ENCODE data around the gene SV2C. TPM values are rescaled to one million over a fixed set of nuclear protein-coding genes. Genes with fewer than 3 reads are reported as not detected.
"Not testable (repeated sequence)": the region's sequence is repeated elsewhere in the genome, so short reads cannot be mapped to it uniquely, and the experiment has no call there.

The SV2C gene
- total RNA-seq, 2 experiments from 2014 or later: 0.02 to 0.10 TPM

GRCh38 chr5:76326577-76327302 is 243.6 kb downstream of the SV2C start:
- intact Hi-C loops (cut with micrococcal nuclease): loop anchor here (1.0 to 5.0 kb wide), 2 partner anchors 56 to 146 kb away; no protein-coding TSS in a partner anchor
- peaks cover 61% of the 10 kb centered on the region for H3K4me1 Mint-ChIP-seq (ENCODE audit: low read depth)
- H3K27me3 Mint-ChIP-seq: no peaks in the 10 kb centered on the region
- ChIA-PET POLR2A (interaction anchor here (1.3 kb wide), 1 partner anchor 221 kb away, joined by 5 read pairs; no protein-coding TSS in a partner anchor), CTCF (interaction anchor here (0.8 to 1.9 kb wide), 7 partner anchors 11 to 256 kb away, joined by 3 to 8 read pairs (median 4); no protein-coding TSS in a partner anchor)
- no peaks in the 10 kb centered on the region for H3K36me3 Mint-ChIP-seq
- peaks cover 14% of the 10 kb centered on the region for H3K9me3 Mint-ChIP-seq
- no peak for DNase-seq
- H3K27ac Mint-ChIP-seq: peak overlapping the region; percentile 86
- no peak overlapping the region for H3K4me3 Mint-ChIP-seq

DNA sequence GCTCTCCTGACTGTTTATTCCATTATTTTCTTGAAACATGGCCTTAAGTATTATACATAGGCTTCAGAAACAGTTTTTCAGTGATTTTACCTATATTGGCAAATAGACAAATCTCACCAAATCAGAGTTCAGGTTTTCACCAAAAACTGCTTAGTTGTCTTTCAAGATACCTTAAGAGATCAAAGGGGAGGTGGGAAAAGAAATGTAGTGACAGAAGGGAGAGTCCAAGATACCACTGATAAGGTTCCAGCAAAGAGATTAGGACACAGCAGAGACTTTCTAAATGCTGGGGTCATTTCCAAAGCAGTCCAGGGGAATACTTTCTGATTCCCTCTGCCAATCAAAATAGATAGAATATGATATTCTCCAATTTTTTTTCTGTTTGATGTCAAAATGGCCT is 246.2 kb downstream of the SV2C start:
- CTCF ChIA-PET: no interaction called here
- Mint-ChIP-seq H3K27me3 (no peaks in the 10 kb centered on the region), H3K4me3 (no peak overlapping the region), H3K27ac (no peak overlapping the region), H3K36me3 (no peaks in the 10 kb centered on the region), H3K9me3 (no peaks in the 10 kb centered on the region), H3K4me1 (ENCODE audit: low read depth) (peaks cover 78% of the 10 kb centered on the region)
- DNase-seq: no peak
- intact Hi-C loops (cut with micrococcal nuclease): loop anchor here (5.0 kb wide), 1 partner anchor 143 kb away; no protein-coding TSS in a partner anchor
- POLR2A ChIA-PET: interaction anchor here (0.6 kb wide), 1 partner anchor 286 kb away, joined by 5 read pairs; no protein-coding TSS in a partner anchor

DNA sequence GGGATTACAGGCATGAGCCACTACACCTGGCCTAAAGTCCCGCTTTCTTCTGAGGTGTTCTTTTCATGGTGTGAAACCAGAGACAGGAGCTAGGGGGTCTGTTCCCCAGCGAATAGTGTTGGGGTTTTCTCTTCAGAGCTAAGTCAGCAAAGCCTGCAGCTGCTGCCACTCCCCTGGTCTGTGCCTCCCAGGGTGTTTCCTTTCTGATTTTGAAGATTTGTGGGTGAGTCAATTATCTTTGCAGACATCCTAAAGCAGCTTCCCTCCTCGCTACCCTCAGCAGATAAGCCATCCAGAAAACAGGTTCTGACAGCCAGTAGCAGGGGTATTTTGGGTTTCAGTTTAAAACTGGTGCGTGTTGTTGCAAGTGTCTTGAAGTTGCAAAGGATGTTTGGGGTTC is 247.9 kb downstream of the SV2C start:
- CTCF ChIA-PET: interaction anchor here (0.6 to 1.6 kb wide), 4 partner anchors 22 to 1391 kb away, joined by 3 to 5 read pairs (median 4); partner anchors contain the start of gene IQGAP2
- H3K27ac Mint-ChIP-seq: peak overlapping the region; percentile 55
- DNase-seq: peak; percentile 58
- H3K36me3 Mint-ChIP-seq: no peaks in the 10 kb centered on the region
- POLR2A ChIA-PET: interaction anchor here (0.6 to 1.1 kb wide), 3 partner anchors 77 to 216 kb away, joined by 3 to 4 read pairs (median 3); no protein-coding TSS in a partner anchor
- peaks cover 65% of the 10 kb centered on the region for H3K4me1 Mint-ChIP-seq (ENCODE audit: low read depth)
- H3K27me3 Mint-ChIP-seq: no peaks in the 10 kb centered on the region
- no peak overlapping the region for H3K4me3 Mint-ChIP-seq
- no peaks in the 10 kb centered on the region for H3K9me3 Mint-ChIP-seq
- intact Hi-C loops (cut with micrococcal nuclease): loop anchor here (5.0 kb wide), 2 partner anchors 36 to 406 kb away; no protein-coding TSS in a partner anchor

GRCh38 chr5:76332102-76332501 is 248.9 kb downstream of the SV2C start:
- H3K4me1 Mint-ChIP-seq (ENCODE audit: low read depth): peaks cover 55% of the 10 kb centered on the region
- intact Hi-C loops (cut with micrococcal nuclease): loop anchor here (2.0 to 5.0 kb wide), 4 partner anchors 35 to 405 kb away; partner anchors contain the start of gene IQGAP2
- no peaks in the 10 kb centered on the region for H3K27me3 Mint-ChIP-seq
- POLR2A ChIA-PET: interaction anchor here (1.0 to 1.1 kb wide), 2 partner anchors 70 to 215 kb away, joined by 4 read pairs; no protein-coding TSS in a partner anchor
- DNase-seq: no peak
- no peak overlapping the region for H3K4me3 Mint-ChIP-seq
- H3K36me3 Mint-ChIP-seq: no peaks in the 10 kb centered on the region
- H3K9me3 Mint-ChIP-seq: no peaks in the 10 kb centered on the region
- no peak overlapping the region for H3K27ac Mint-ChIP-seq
- CTCF ChIA-PET: interaction anchor here (0.6 to 1.6 kb wide), 5 partner anchors 23 to 249 kb away, joined by 3 to 5 read pairs (median 3); no protein-coding TSS in a partner anchor

DNA sequence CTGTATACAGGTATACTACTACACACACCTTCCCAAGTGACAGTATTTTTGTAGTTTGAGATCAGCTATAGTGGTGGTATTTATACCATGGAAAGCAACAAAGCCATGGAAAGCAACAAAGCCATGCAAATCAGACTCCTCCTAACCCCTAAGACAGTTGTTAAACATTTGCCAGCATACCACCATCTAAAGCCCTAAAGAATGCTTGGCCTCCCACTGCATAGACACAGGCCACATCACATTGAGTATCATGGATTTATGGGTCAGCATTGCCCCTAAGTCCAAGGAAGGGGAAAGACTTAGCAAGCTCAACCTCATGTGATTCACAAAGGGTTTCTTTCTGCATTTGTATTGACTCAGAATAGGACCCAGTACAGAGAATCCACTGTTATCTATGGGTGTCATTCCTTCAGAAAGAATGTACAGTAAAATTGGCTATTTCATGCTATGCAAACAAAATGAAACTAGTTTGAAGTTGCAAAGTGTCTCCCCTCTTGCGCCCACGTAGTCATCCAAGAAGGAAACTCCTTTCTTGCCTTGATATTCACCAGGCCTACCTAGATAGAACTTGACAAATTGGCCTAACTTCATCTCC is 249.5 kb downstream of the SV2C start:
- Mint-ChIP-seq H3K27ac (peak overlapping the region; percentile 19), H3K27me3 (no peaks in the 10 kb centered on the region), H3K4me1 (ENCODE audit: low read depth) (peaks cover 53% of the 10 kb centered on the region), H3K9me3 (no peaks in the 10 kb centered on the region), H3K36me3 (no peaks in the 10 kb centered on the region), H3K4me3 (no peak overlapping the region)
- ChIA-PET CTCF (interaction anchor here (0.6 to 1.6 kb wide), 4 partner anchors 62 to 249 kb away, joined by 3 to 5 read pairs (median 3); no protein-coding TSS in a partner anchor), POLR2A (interaction anchor here (1.0 to 1.1 kb wide), 2 partner anchors 70 to 215 kb away, joined by 4 read pairs; no protein-coding TSS in a partner anchor)
- intact Hi-C loops (cut with micrococcal nuclease): loop anchor here (2.0 to 5.0 kb wide), 4 partner anchors 35 to 405 kb away; partner anchors contain the start of gene IQGAP2
- DNase-seq: peak; percentile 36

DNA sequence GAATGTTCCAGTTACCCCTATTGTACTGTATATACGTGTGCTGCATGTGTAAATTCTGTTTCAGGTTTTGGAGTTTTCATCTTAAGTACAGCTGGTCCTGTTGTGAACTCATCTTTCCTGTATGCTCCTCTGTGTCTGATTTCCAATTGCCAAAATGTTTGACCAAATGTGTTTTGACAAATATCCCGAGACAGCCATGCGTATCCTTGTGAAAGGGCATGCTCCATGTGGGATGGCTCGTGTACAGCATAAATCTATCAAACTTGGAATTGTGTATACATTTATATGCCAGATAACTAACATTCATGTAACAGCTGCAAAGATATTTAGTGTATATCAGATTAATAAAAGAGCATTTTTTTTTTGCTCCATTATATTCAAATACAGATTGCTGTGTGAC is 250.4 kb downstream of the SV2C start:
- ChIA-PET CTCF (interaction anchor here (0.7 to 1.6 kb wide), 3 partner anchors 214 to 1342 kb away, joined by 3 read pairs; no protein-coding TSS in a partner anchor), POLR2A (no interaction called here)
- Mint-ChIP-seq H3K36me3 (no peaks in the 10 kb centered on the region), H3K27me3 (no peaks in the 10 kb centered on the region), H3K9me3 (no peaks in the 10 kb centered on the region), H3K4me3 (no peak overlapping the region), H3K4me1 (ENCODE audit: low read depth) (peaks cover 51% of the 10 kb centered on the region), H3K27ac (no peak overlapping the region)
- no peak for DNase-seq
- intact Hi-C loops (cut with micrococcal nuclease): loop anchor here (2.0 to 5.0 kb wide), 4 partner anchors 34 to 404 kb away; partner anchors contain the start of gene IQGAP2

- DNase-seq: no peak
- H3K27me3 Mint-ChIP-seq: no peaks in the 10 kb centered on the region
- no peak overlapping the region for H3K4me3 Mint-ChIP-seq
- no peak overlapping the region for H3K27ac Mint-ChIP-seq
- POLR2A ChIA-PET: no interaction called here
- no peaks in the 10 kb centered on the region for H3K9me3 Mint-ChIP-seq
- CTCF ChIA-PET: interaction anchor here (0.6 to 1.2 kb wide), 3 partner anchors 18 to 249 kb away, joined by 3 read pairs; no protein-coding TSS in a partner anchor
- H3K36me3 Mint-ChIP-seq: no peaks in the 10 kb centered on the region
- H3K4me1 Mint-ChIP-seq (ENCODE audit: low read depth): peaks cover 45% of the 10 kb centered on the region
- intact Hi-C loops (cut with micrococcal nuclease): loop anchor here (5.0 kb wide), 2 partner anchors 33 to 403 kb away; no protein-coding TSS in a partner anchor
These were observed 251.4 kb downstream of the SV2C start for GRCh38 chr5:76334574-76334973.

- DNase-seq; H3K27me3 Mint-ChIP-seq; POLR2A ChIA-PET; H3K27ac Mint-ChIP-seq; H3K36me3 Mint-ChIP-seq; H3K9me3 Mint-ChIP-seq; H3K4me3 Mint-ChIP-seq; intact Hi-C loops (cut with micrococcal nuclease): not testable (repeated sequence)
- H3K4me1 Mint-ChIP-seq (ENCODE audit: low read depth): peaks cover 39% of the 10 kb centered on the region
- CTCF ChIA-PET: interaction anchor here (0.9 kb wide), 1 partner anchor 67 kb away, joined by 3 read pairs; no protein-coding TSS in a partner anchor
These were observed 252.3 kb downstream of the SV2C start for GRCh38 chr5:76335451-76335850.

GRCh38 chr5:76336253-76336809 is 253.1 kb downstream of the SV2C start:
- POLR2A ChIA-PET; H3K9me3 Mint-ChIP-seq; CTCF ChIA-PET; DNase-seq; H3K4me3 Mint-ChIP-seq; H3K36me3 Mint-ChIP-seq; intact Hi-C loops (cut with micrococcal nuclease); H3K27me3 Mint-ChIP-seq; H3K27ac Mint-ChIP-seq: not testable (repeated sequence)
- H3K4me1 Mint-ChIP-seq (ENCODE audit: low read depth): peaks cover 31% of the 10 kb centered on the region

DNA sequence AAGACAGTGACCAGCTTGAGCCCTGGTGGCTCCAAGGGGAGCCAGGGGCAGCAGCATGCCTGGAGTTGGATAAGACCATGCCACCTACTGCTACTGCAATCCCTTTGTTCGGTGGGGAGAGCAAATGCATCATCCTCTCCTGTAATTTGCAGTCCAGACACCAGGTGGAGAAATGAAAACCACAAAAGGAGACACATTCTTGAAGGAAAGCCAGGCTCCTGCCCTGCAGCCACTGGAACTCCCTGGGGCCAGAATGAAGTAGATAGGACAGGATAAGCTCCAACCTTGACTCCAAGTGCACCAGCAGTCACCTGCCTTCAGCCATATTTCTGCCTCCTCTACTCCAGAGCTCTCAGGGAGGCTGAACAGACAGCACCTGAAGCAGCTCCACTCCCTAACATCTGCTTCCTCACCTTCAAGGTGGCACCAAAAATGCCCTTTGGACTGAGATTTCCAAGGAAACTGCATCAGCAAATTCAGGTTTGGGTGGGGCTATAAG is 254.8 kb downstream of the SV2C start:
- no peak overlapping the region for H3K4me3 Mint-ChIP-seq
- no peaks in the 10 kb centered on the region for H3K27me3 Mint-ChIP-seq
- no peaks in the 10 kb centered on the region for H3K9me3 Mint-ChIP-seq
- POLR2A ChIA-PET: no interaction called here
- peaks cover 27% of the 10 kb centered on the region for H3K4me1 Mint-ChIP-seq (ENCODE audit: low read depth)
- H3K36me3 Mint-ChIP-seq: no peaks in the 10 kb centered on the region
- DNase-seq: peak; percentile 51
- intact Hi-C loops (cut with micrococcal nuclease): loop anchor here (1.0 to 2.0 kb wide), 2 partner anchors 206 to 245 kb away; no protein-coding TSS in a partner anchor
- CTCF ChIA-PET: interaction anchor here (0.8 to 1.2 kb wide), 5 partner anchors 9 to 209 kb away, joined by 3 to 6 read pairs (median 4); no protein-coding TSS in a partner anchor
- H3K27ac Mint-ChIP-seq: no peak overlapping the region

DNA sequence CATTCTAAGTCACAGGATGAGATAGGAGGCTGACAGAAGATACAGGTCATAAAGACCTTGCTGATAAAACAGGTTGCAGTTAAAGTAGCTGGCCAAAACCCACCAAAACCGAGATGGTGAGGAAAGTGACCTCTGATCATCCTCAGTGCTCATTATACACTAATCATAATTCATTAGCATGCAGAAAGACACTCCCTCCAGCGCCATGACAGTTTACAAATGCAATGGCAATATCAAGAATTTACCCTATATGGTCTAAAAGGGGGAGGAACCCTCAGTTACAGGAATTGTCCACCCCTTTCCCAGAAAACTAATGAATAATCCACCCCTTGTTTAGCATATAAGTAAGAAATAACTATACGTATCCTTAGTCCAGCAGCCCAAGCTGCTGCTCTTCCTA is 256.7 kb downstream of the SV2C start:
- H3K9me3 Mint-ChIP-seq: no peaks in the 10 kb centered on the region
- no peak overlapping the region for H3K27ac Mint-ChIP-seq
- no peak overlapping the region for H3K4me3 Mint-ChIP-seq
- H3K4me1 Mint-ChIP-seq (ENCODE audit: low read depth): peaks cover 21% of the 10 kb centered on the region
- no peak for DNase-seq
- H3K36me3 Mint-ChIP-seq: no peaks in the 10 kb centered on the region
- ChIA-PET CTCF (interaction anchor here (1.2 to 1.3 kb wide), 2 partner anchors 14 to 207 kb away, joined by 3 read pairs; no protein-coding TSS in a partner anchor), POLR2A (no interaction called here)
- intact Hi-C loops (cut with micrococcal nuclease): loop anchor here (2.0 kb wide), 1 partner anchor 243 kb away; no protein-coding TSS in a partner anchor
- H3K27me3 Mint-ChIP-seq: no peaks in the 10 kb centered on the region
